NCI-H128 (cell line): ENCODE measurements around the gene MB21D2.

ENCODE experiments used
- DNase-seq: peaks from one replicate; lab custom pipeline; 2025; ENCODE audit not compliant: unreplicated experiment; lab: John Stamatoyannopoulos, UW

The MB21D2 gene

GRCh38 chr3:192927016-192927415, 9.4 kb upstream of the MB21D2 start:
- no peak for DNase-seq

- no peak for DNase-seq
Measured at GRCh38 chr3:192923731-192924130, 6.1 kb upstream of the MB21D2 start.

GRCh38 chr3:192921793-192922192, 4.1 kb upstream of the MB21D2 start:
- DNase-seq: no peak

GRCh38 chr3:192920411-192920810, 2.8 kb upstream of the MB21D2 start:
- DNase-seq: no peak

GRCh38 chr3:192919901-192920300, 2.2 kb upstream of the MB21D2 start:
- no peak for DNase-seq

- no peak for DNase-seq
Measured at GRCh38 chr3:192918275-192918588, 576 bp upstream of the MB21D2 start.

GRCh38 chr3:192917028-192917403, 640 bp downstream of the MB21D2 start:
- DNase-seq: peak; percentile 37

- DNase-seq: no peak
Measured at GRCh38 chr3:192916371-192917027, 1.2 kb downstream of the MB21D2 start.

GRCh38 chr3:192915722-192916121, 1.9 kb downstream of the MB21D2 start:
- DNase-seq: no peak

GRCh38 chr3:192915304-192915703, 2.4 kb downstream of the MB21D2 start:
- no peak for DNase-seq

GRCh38 chr3:192914848-192915247, 2.8 kb downstream of the MB21D2 start:
- no peak for DNase-seq

- DNase-seq: no peak
Measured at GRCh38 chr3:192913540-192913939, 4.1 kb downstream of the MB21D2 start.

- DNase-seq: no peak
Measured at GRCh38 chr3:192911293-192911692, 6.4 kb downstream of the MB21D2 start.

- DNase-seq: no peak
Measured at GRCh38 chr3:192907784-192908183, 9.9 kb downstream of the MB21D2 start.

- no peak for DNase-seq
Measured at GRCh38 chr3:192906940-192907339, 10.7 kb downstream of the MB21D2 start.

GRCh38 chr3:192905980-192906678, 11.5 kb downstream of the MB21D2 start:
- DNase-seq: no peak

- DNase-seq: no peak
Measured at GRCh38 chr3:192904632-192905289, 12.9 kb downstream of the MB21D2 start.

- DNase-seq: no peak
Measured at GRCh38 chr3:192902549-192902948, 15.1 kb downstream of the MB21D2 start.

GRCh38 chr3:192901435-192901834, 16.2 kb downstream of the MB21D2 start:
- DNase-seq: no peak

GRCh38 chr3:192899540-192899982, 18.1 kb downstream of the MB21D2 start:
- DNase-seq: no peak

GRCh38 chr3:192897005-192897404, 20.7 kb downstream of the MB21D2 start:
- DNase-seq: no peak

- DNase-seq: no peak
Measured at GRCh38 chr3:192896208-192896607, 21.4 kb downstream of the MB21D2 start.
